ENCODE results near the gene PRM2.

PRM2 gene

DNA sequence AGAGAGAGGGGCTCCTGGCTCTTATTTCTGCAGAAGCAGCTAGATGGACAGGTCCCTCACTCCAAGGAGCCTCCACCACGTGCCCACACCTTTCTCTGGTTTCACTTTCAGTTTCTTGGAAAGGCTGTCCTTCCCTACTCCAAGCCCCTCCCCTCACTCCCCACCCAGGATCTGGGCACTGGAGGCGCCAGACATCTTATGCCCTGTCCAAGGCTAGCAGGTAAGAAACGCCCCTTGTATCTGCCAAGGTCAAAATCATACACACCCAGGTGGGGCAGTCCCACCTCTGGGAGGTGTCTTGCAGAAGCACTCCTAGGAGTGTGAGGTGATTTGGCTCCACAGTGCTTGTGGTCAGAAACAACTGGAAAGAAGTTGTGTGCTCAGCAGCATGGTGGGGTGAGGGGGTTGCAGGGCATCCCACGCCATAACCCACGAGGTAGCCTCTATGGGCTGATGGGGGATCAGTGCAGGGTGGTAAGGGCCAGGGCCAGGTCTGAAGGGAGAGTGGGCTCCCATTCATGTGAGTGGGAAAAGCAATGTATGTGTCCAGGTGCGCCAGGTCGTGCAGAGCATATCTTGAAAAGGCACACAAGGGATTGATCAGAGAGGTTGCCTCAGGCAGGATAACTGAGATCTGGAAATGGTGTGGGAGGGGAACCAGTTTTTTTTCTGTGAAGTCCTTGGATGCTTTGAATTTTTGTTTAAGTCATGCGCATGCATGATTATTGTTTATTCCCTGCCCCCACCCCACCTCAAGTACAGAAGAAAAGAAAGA, 36.6 kb upstream of the PRM2 start:
- POLR2A ChIA-PET (ENCODE audit: low non-redundant PET) = no interaction called here
- peak overlapping the region; percentile 24 for H3K27ac ChIP-seq
- TF ChIP-seq, protein P1, sequence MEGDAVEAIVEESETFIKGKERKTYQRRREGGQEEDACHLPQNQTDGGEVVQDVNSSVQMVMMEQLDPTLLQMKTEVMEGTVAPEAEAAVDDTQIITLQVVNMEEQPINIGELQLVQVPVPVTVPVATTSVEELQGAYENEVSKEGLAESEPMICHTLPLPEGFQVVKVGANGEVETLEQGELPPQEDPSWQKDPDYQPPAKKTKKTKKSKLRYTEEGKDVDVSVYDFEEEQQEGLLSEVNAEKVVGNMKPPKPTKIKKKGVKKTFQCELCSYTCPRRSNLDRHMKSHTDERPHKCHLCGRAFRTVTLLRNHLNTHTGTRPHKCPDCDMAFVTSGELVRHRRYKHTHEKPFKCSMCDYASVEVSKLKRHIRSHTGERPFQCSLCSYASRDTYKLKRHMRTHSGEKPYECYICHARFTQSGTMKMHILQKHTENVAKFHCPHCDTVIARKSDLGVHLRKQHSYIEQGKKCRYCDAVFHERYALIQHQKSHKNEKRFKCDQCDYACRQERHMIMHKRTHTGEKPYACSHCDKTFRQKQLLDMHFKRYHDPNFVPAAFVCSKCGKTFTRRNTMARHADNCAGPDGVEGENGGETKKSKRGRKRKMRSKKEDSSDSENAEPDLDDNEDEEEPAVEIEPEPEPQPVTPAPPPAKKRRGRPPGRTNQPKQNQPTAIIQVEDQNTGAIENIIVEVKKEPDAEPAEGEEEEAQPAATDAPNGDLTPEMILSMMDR (conservative IDR thresholded peaks at IDR 0.05; ENCODE audit: low read depth) = no peak
- CTCF ChIA-PET = interaction anchor here (0.7 to 0.9 kb wide), 3 partner anchors 13 to 1776 kb away, joined by 3 read pairs; no protein-coding TSS in a partner anchor
- peak; percentile 44 for DNase-seq (ENCODE audit: low spot score)

DNA sequence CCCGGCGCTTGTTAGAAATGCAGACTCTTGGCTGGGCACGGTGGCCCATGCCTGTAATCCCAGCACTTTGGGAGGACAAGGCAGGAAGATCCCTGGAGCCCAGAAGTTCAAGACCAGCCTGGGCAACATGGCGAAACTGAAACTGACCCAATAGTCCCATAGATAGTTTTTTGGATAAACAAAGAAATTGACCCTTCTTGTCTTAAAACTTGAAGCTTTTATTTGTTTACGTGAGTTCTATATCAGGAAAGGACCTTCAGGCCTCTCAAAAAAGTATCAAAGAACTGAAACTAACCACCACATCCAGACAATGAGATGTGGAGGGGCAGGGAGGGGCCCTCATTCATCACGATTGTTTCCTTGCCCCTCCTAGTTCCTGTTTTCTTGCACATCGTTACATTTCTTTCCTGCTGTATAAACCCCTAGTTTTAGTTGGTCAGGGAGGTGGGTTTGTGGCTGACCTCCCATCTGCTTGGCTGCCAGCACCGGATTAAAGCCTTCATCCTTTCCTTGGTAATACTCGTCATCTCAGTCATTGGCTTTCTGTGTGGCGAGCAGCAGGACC, 34.8 kb upstream of the PRM2 start:
- H3K27ac ChIP-seq = no peak overlapping the region
- ChIA-PET POLR2A (ENCODE audit: low non-redundant PET) (no interaction called here), CTCF (no interaction called here)

DNA sequence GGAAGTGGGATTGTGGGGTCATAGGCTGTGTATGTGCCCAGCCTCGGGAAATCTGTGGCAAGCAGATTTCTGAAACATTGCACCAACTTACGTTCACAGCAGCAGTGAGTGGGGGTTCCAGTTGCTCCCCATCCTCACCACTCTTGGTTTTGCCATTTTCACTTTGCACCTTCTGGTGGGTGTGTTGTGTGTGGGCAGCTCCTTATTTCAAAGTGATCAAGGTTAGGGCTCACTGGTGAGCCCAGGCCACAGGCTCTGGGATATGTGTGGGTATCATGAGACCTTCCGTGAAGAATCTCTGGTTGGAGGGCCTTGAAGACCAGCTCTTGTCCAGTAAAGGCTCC, 34.3 kb upstream of the PRM2 start:
- TF ChIP-seq, protein P1 (conservative IDR thresholded peaks at IDR 0.05; ENCODE audit: low read depth) = no peak
- CTCF ChIA-PET = no interaction called here
- POLR2A ChIA-PET (ENCODE audit: low non-redundant PET) = no interaction called here
- H3K27ac ChIP-seq = no peak overlapping the region
- no peak for DNase-seq (ENCODE audit: low spot score)

More for the DNA sequence above, 34.8 kb upstream of the PRM2 start:
- DNase-seq (ENCODE audit: low spot score) = no peak
- TF ChIP-seq, protein P1 (conservative IDR thresholded peaks at IDR 0.05; ENCODE audit: low read depth) = no peak

DNA sequence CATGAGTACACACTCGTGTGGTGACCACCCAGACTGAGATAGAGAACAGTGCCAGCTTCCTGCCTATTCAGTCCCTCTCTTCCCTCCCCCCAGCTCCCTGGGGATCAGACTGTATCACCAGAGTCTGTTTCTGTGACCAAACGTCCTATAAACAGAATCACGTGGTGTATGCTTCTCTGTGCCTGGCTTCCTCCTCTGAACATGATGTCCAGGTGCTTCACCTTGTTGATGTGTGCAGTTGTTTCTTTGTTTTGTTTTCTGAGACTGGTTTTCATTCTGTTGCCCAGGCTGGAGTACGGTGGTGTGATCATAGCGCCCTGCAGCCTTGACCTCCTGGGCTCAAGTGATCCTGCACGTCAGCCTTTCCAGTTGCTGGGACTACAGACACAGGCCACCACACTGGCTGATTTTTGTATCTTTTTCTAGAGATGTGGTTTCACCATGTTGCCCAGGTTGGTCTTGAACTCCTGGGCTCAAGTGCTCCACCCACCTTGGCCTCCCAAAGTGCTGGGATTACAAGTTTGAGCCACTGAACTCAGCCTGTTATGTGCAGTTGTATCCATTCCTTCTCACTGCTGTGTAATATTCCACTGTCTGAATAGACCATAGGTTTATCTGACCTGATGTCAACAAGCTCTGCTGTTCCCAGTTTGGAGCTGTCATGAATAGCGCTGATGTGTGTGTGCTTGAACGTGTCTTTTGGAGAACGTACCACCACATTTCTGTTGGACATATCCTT, 33.8 kb upstream of the PRM2 start:
- TF ChIP-seq, protein P1 (conservative IDR thresholded peaks at IDR 0.05; ENCODE audit: low read depth) = no peak
- H3K27ac ChIP-seq = no peak overlapping the region
- ChIA-PET POLR2A (ENCODE audit: low non-redundant PET) (no interaction called here), CTCF (no interaction called here)
- no peak for DNase-seq (ENCODE audit: low spot score)

DNA sequence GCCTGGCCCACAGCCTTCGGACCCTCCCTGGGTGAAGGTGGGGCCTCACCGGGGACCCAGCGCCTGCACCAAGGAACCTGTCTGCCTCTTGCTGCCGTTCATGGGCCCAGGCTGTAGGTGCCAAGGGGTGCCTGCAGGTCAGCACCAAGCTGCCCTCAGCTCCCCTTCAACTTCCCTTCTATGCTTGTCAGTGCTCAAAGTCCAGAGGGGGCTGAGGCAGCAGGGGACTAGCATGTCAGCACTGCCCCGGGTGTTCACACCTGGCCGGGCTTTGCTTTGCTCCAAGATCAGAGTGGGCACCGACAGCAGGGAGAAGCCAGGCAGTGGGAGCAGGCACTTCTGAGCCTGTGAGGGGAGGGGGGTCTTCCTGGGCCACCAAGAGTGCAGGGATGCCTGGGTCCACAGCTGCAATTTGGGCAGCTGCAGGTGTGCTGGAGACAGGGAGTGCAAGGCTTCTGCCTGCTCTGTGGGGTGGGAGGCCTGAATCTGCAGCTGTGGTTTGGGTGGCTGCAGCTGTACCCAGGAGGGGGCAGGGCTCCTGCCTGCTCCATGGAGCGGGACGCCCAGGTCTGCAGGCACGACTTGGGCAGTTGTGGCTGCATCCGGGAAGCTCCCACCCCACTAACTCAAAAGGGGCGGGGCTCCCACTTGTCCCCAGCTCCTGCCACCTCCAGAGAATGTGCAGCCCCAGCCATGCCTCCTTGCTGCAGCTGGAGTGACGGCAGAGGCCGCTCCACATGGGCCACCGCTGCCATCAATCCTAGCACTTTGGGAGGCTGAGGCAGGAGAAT, 32.4 kb upstream of the PRM2 start:
- TF ChIP-seq, protein P1 (conservative IDR thresholded peaks at IDR 0.05; ENCODE audit: low read depth) = no peak
- no peak for DNase-seq (ENCODE audit: low spot score)
- no peak overlapping the region for H3K27ac ChIP-seq
- ChIA-PET CTCF (no interaction called here), POLR2A (ENCODE audit: low non-redundant PET) (no interaction called here)
